ENCODE measurements around the gene HDAC1. TPM values are rescaled to one million over a fixed set of nuclear protein-coding genes. Genes with fewer than 3 reads are reported as not detected.

The HDAC1 gene
- total and polyA plus RNA-seq, 2 of the 13 experiments (the other 11 are each of a cell fraction or from before 2014, with no cell fraction given) = 93.5 to 189 TPM

- Histone ChIP-seq H4K20me1 (ENCODE audit: insufficient read depth, low read length) (no peaks in the 10 kb centered on the region), H2AFZ (ENCODE audit: low read length) (no peak overlapping the region), H3K9me3 (ENCODE audit: low read length) (no peaks in the 10 kb centered on the region), H3K4me1 (ENCODE audit: insufficient read depth, low read length) (peaks cover 21% of the 10 kb centered on the region), H3K9ac (ENCODE audit: insufficient read depth, low read depth, low read length) (no peak overlapping the region), H3K4me3 (replicated peaks in 1 of 3; ENCODE audit: insufficient read depth in 1 of 3, low read depth in 2 of 3, low read length in 3 of 3) (no peak overlapping the region), H3K27ac (ENCODE audit: extremely low read length, insufficient read depth, low read length) (no peak overlapping the region), H3K4me2 (ENCODE audit: low read depth, low read length) (peak overlapping the region; percentile 12; the same call in 1 of the 2 replicates), H3K79me2 (ENCODE audit: insufficient read depth, low read length) (no peaks in the 10 kb centered on the region), H3K27me3 (ENCODE audit: control insufficient read depth in 1 of 2, insufficient read depth in 2 of 2, low read length in 2 of 2) (peaks cover 0 to 10% of the 10 kb centered on the region in 2 experiments; a peak in 1 of 5 replicates), H3K36me3 (replicated peaks in 1 of 2; ENCODE audit: control insufficient read depth in 1 of 2, insufficient read depth in 2 of 2, low read length in 2 of 2) (no peaks in the 10 kb centered on the region)
- no peak; the same call in 2 of the 3 replicates for ATAC-seq
- BruUV-seq (replicated peaks) = no TSS peak
- POLR2A ChIA-PET = no interaction called here
- TF ChIP-seq SNAPC4 (CRISPR knock-in tag; IDR thresholded peaks at IDR 0.05) (no peak), EED (CRISPR knock-in tag; IDR thresholded peaks at IDR 0.05) (no peak), ZNF788 (CRISPR knock-in tag; IDR thresholded peaks at IDR 0.05; ENCODE audit: borderline replicate concordance) (no peak), KDM3A (CRISPR knock-in tag; IDR thresholded peaks at IDR 0.05; ENCODE audit: low read depth) (no peak), ZNF224 (CRISPR knock-in tag; IDR thresholded peaks at IDR 0.05) (no peak), SRSF1 (optimal IDR thresholded peaks at IDR 0.05; ENCODE audit: low read depth, low read length) (no peak)
- in situ Hi-C loops (cut with HindIII; ENCODE audit: extremely low pct_ligation_motif_present, low pct_unique_long_range_greater_than_20kb) = no loop called here
- intact Hi-C loops (cut with micrococcal nuclease; ENCODE audit: unreplicated experiment) = no loop called here
- no peak for DNase-seq (ENCODE audit: low spot score)
- no peak for FAIRE-seq
- WGBS (ENCODE audit: low lambda C conversion rate) = 34% methylated on average over 18 of the region's 30 CpGs
- CTCF ChIA-PET (ENCODE audit: low intra/inter-chr PET ratio, low total read pairs) = no interaction called here
These were observed 15.7 kb upstream of the HDAC1 start for GRCh38 chr1:32276032-32276782.

All from HepG2 (cell line).